Adrenal gland (tissue), 5 donors: ENCODE measurements around the gene RHOH.

Experiments used
- CTCF ChIP-seq, 6 experiments: fragments of 450-650 bp in 4 of 6; fragments of 200-600 bp in 2 of 6; sonication (generic) in 1 of 6; IDR thresholded peaks; 1 replicate in 5 of 6; 2 replicates in 1 of 6; pipeline versions ENCODE4 v1.5.1 to v1.8.0; 2016 to 2021; ENCODE audit warnings: antibody characterized with exemption in 6 of 6, mild to moderate bottlenecking in 2 of 6, moderate library complexity in 1 of 6
- POLR2A ChIP-seq, 2 donors: fragments of 450-650 bp; IDR thresholded peaks; one replicate each; pipeline ENCODE4 v1.6.1; 2017; ENCODE audit warnings: antibody characterized with exemption in 2 of 2, mild to moderate bottlenecking in 2 of 2, moderate library complexity in 1 of 2
- donor health status: DM: no; HTN: no; CAD: no.

DNA sequence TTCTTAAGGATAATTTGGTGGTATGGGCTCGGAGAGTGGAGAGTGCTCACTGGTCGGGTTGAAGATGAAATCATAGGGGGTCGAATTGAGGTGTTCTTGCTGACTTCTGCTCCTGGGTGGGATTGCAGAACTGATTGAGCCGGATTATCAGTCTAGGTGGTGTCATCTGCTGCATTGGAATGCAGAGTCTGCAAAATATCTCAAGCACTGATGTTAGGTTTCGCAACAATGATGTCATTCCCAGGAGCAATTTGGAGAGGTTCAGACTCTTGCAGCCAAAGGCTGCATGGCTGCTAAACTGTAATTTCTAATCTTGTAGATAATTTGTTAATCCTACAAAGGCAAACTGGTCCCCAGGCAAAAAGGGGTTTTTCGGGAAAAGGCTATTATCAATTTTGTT is 67.7 kb downstream of the RHOH start:
- TF ChIP-seq POLR2A (IDR thresholded peaks at IDR 0.05), result no peak
- TF ChIP-seq CTCF (IDR thresholded peaks at IDR 0.05), result no peak
